Transverse colon (tissue), 4 donors: ENCODE results near the gene MRM2. TPM values are rescaled to one million over a fixed set of nuclear protein-coding genes. Genes with fewer than 3 reads are reported as not detected.

Experiments used
- DNase-seq: peaks from one replicate; pipeline ENCODE4 v3.0.0-alpha.2; 2019
- H3K27ac ChIP-seq, 4 donors: fragments of 200-600 bp; sonication (generic); 2 replicates each; pipeline ENCODE4 v1.5.1; 2016 to 2018; ENCODE audit warnings: inconsistent platforms in 4 of 4
- H3K27me3 ChIP-seq: fragments of 200-600 bp; sonication (generic); 2 replicates; pipeline ENCODE4 v1.5.1; 2017; ENCODE audit warnings: inconsistent platforms
- H3K36me3 ChIP-seq, 4 donors: fragments of 200-600 bp; sonication (generic); 2 replicates each; pipeline ENCODE4 v1.5.1; 2017 to 2019; ENCODE audit warnings: inconsistent platforms in 4 of 4
- H3K4me1 ChIP-seq, 4 donors: fragments of 200-600 bp; sonication (generic); 2 replicates each; pipeline ENCODE4 v1.5.1; 2017 to 2020; ENCODE audit warnings: inconsistent platforms in 4 of 4
- H3K4me3 ChIP-seq, 4 donors: fragments of 200-600 bp; sonication (generic); 1 replicate in 1 of 4; 2 replicates in 3 of 4; pipeline versions ENCODE4 v1.5.1 to v1.6.1; 2017 to 2019; ENCODE audit warnings: inconsistent platforms in 4 of 4
- H3K9me3 ChIP-seq, 2 donors: fragments of 200-600 bp; sonication (generic); 2 replicates each; pipeline ENCODE4 v1.5.1; 2017 to 2019; ENCODE audit warnings: inconsistent platforms in 2 of 2
- CTCF ChIP-seq, 5 experiments: fragments of 200-600 bp in 3 of 5; fragments of 450-650 bp in 2 of 5; sonication (generic) in 3 of 5; IDR thresholded peaks; 1 replicate in 2 of 5; 2 replicates in 3 of 5; pipeline ENCODE4 v1.5.1; 2016 to 2017; ENCODE audit warnings: antibody characterized with exemption in 5 of 5, inconsistent platforms in 3 of 5, mild to moderate bottlenecking in 2 of 5, moderate library complexity in 1 of 5
- EP300 ChIP-seq: sonication (generic); formaldehyde crosslinking; IDR thresholded peaks from one replicate; pipeline ENCODE4 v1.6.1; 2017; ENCODE audit warnings: antibody characterized with exemption, low read depth
- POLR2A ChIP-seq: fragments of 450-650 bp; IDR thresholded peaks from one replicate; pipeline ENCODE4 v1.6.1; 2016; ENCODE audit warnings: antibody characterized with exemption, mild to moderate bottlenecking, moderate library complexity
- POLR2AphosphoS5 ChIP-seq, 3 donors: sonication (generic); formaldehyde crosslinking; IDR thresholded peaks; one replicate each; pipeline ENCODE4 v1.6.1; 2016; ENCODE audit warnings: antibody characterized with exemption in 3 of 3
- WGBS, 2 donors: methylation state at CpG; one replicate each; pipeline ENCODE4 v1.1.5; 2018; ENCODE audit warnings: low coverage in 1 of 2; 5-methylcytosine and 5-hydroxymethylcytosine counted together
- in situ Hi-C, 4 donors: fragments of 200-750 bp; cut with MboI; loops; one replicate each; pipeline versions ENCODE4 v1.15.0 to v1.15.1; 2017; ENCODE audit warnings: low sequenced_read_pairs in 3 of 4, low pct_ligation_motif_present in 1 of 4, low pct_unique_long_range_greater_than_20kb in 1 of 4
- intact Hi-C: fragments of 100-400 bp; cut with DNase I; formaldehyde crosslinking; loops from one replicate; pipeline ENCODE4 v1.15.1; 2023; ENCODE audit warnings: low total_unique reads
- total RNA-seq, 4 donors: library from RNA; depleted of rRNA; stranded (reverse); fragments of >200 nt; gene quantifications; one replicate each; pipeline ENCODE4 v1.1.0, GENCODE V29; 2016

MRM2 gene
- total RNA-seq, 4 donors from 2014 or later, result 2.2 to 15.3 (median 12.7) TPM

DNA sequence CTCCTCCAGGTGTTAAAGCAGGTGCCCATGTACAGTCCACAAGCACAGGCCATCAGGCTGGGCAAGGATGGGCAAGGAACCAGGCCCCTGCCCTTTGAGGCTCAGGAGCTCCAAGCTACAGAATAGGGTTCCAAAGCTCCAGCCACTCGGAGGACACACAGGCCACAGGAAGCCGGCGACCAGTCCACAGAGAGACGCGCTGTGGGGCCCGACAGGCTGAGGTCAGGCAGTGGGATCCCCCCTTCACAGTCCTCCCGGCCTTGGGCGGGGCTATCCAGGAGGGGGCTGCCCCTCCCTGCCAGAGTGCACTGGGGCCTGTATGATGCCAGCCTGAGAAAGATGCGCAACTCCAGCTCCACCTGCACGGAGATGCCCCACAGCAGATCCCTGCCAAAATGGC lies 43.2 kb downstream of the MRM2 start:
- intact Hi-C loops (no loop called here), in situ Hi-C loops (no loop called here)
- no peak overlapping the region for H3K27ac ChIP-seq
- no peak overlapping the region for H3K4me3 ChIP-seq
- peaks cover 0 to 8% (median 0%) of the 10 kb centered on the region in 4 donors for H3K36me3 ChIP-seq
- TF ChIP-seq POLR2AphosphoS5 (IDR thresholded peaks at IDR 0.05) (no peak), EP300 (no peak), POLR2A (no peak), CTCF (IDR thresholded peaks at IDR 0.05) (no peak)
- no peak for DNase-seq
- peaks cover 0 to 6% (median 2%) of the 10 kb centered on the region in 4 donors for H3K4me1 ChIP-seq
- no peaks in the 10 kb centered on the region for H3K27me3 ChIP-seq
- WGBS, 2 donors, result 97 to 100% methylated on average over 1 to 10 of the region's 10 CpGs
- H3K9me3 ChIP-seq, result no peaks in the 10 kb centered on the region

DNA sequence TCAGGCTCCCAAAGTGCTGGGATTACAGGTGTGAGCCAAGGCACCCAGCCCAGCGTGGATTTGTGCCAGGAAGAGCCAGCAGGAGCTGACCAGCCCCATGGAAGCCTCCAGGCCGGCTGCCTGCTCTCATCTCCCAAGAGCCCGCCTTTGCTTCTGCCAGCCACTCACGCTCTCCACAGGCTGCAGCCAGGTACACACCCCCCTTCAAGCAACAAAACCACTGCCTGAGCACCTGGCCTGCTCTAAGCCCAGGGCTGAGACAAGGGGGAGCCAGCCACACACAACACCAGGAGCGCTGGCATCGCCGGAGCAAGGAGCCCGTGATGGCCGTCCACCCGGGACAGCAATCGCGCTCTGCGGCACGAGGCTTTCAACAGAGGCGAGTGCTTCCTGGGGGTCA lies 43.8 kb downstream of the MRM2 start:
- no peak for TF ChIP-seq POLR2AphosphoS5 (IDR thresholded peaks at IDR 0.05)
- no peak for TF ChIP-seq CTCF (IDR thresholded peaks at IDR 0.05)
- TF ChIP-seq POLR2A, result no peak
- no peak for TF ChIP-seq EP300
- in situ Hi-C loops (no loop called here), intact Hi-C loops (no loop called here)
- no peak overlapping the region for H3K27ac ChIP-seq
- no peak for DNase-seq
- peaks cover 0 to under 1% (median under 1%) of the 10 kb centered on the region in 4 donors for H3K4me1 ChIP-seq
- no peaks in the 10 kb centered on the region for H3K27me3 ChIP-seq
- peaks cover 0 to 8% (median 0%) of the 10 kb centered on the region in 4 donors for H3K36me3 ChIP-seq
- no peaks in the 10 kb centered on the region for H3K9me3 ChIP-seq
- H3K4me3 ChIP-seq, result no peak overlapping the region
- 83% methylated on average over 3 of the region's 15 CpGs; no CpG with 5 or more reads in 1 of the 2 donors for WGBS, 2 donors

DNA sequence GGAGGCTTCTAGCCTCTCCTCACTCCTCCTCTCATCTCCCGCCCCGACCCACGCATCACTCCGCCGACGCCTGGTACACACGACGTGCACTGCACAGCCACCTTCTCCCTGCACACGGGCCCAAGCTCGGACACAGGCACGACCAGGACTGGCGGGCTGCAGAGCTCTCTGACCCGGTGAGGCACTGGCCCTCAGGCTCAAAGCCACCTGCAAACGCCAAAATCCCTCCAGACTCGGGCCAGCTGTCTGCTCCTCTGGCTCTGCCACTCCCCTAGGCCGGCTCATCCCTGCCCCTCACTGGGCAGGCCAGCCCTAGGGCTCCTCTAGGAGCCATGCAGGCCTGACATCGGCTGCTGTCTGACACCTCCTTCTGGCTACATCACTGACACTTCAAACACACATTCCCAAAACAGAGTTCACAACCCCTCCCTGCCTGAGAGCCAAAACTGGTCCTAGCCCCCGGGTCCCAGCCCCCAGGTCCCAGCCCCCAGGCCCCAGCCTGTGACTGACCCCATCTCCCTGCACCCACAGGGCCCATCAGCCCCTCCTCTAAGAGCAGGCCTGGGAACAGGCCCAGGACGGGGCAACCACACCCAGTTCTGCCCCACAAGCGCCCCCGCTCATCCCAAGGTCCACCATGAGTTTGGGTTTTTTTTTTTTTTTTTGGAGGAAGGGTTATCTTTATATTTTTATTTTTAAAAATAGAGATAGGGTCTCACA lies 44.4 kb downstream of the MRM2 start:
- H3K36me3 ChIP-seq, result peaks cover 0 to 8% (median 0%) of the 10 kb centered on the region in 4 donors
- TF ChIP-seq EP300, result no peak
- no peak for TF ChIP-seq POLR2AphosphoS5 (IDR thresholded peaks at IDR 0.05)
- TF ChIP-seq POLR2A, result no peak
- no peak for TF ChIP-seq CTCF (IDR thresholded peaks at IDR 0.05)
- H3K9me3 ChIP-seq, result no peaks in the 10 kb centered on the region
- no peak for DNase-seq
- H3K27me3 ChIP-seq, result no peaks in the 10 kb centered on the region
- in situ Hi-C loops (no loop called here), intact Hi-C loops (no loop called here)
- H3K4me3 ChIP-seq, result no peak overlapping the region
- no peak overlapping the region for H3K27ac ChIP-seq
- WGBS, 2 donors, result 95 to 100% methylated on average over 3 to 21 of the region's 21 CpGs
- H3K4me1 ChIP-seq, result no peaks in the 10 kb centered on the region

GRCh38 chr7:2196381-2197378 lies 45.3 kb downstream of the MRM2 start:
- Histone ChIP-seq H3K4me1 (no peaks in the 10 kb centered on the region), H3K27ac (no peak overlapping the region), H3K36me3 (peaks cover 0 to 8% (median 0%) of the 10 kb centered on the region in 4 donors), H3K4me3 (no peak overlapping the region), H3K9me3 (no peaks in the 10 kb centered on the region), H3K27me3 (no peaks in the 10 kb centered on the region)
- intact Hi-C loops, result no loop called here
- TF ChIP-seq EP300 (no peak), CTCF (IDR thresholded peaks at IDR 0.05) (no peak), POLR2A (no peak), POLR2AphosphoS5 (IDR thresholded peaks at IDR 0.05) (no peak)
- in situ Hi-C loops, result no loop called here
- WGBS, 2 donors, result 92 to 94% methylated on average over 8 to 28 of the region's 32 CpGs
- DNase-seq, result no peak
